ENCODE results near the gene ARFGEF2. TPM values are rescaled to one million over a fixed set of nuclear protein-coding genes. Genes with fewer than 3 reads are reported as not detected.

ARFGEF2 gene
- total RNA-seq, 1 experiment from 2014 or later: 22.2 TPM

- H3K36me3 ChIP-seq (ENCODE audit: control insufficient read depth in 1 of 2, insufficient read depth in 2 of 2, low read length in 2 of 2): peaks cover 7 to 21% of the 10 kb centered on the region in 2 experiments; a peak in 3 of 4 replicates
- RAD21 ChIA-PET (ENCODE audit: low non-redundant PET in 1 of 2, low total read pairs in 2 of 2, uncharacterized antibody in 2 of 2, unreplicated experiment in 2 of 2): no interaction called here
- intact Hi-C loops (cut with micrococcal nuclease): no loop called here
- H3K4me1 ChIP-seq (ENCODE audit: control insufficient read depth in 1 of 2, insufficient read depth in 2 of 2, low read length in 2 of 2): no peaks in the 10 kb centered on the region
- CTCF ChIA-PET: no interaction called here
- H3K9me3 ChIP-seq (ENCODE audit: control insufficient read depth in 1 of 2, insufficient read depth in 1 of 2, low read depth in 1 of 2, low read length in 2 of 2): no peaks in the 10 kb centered on the region
- H2AFZ ChIP-seq (ENCODE audit: low read depth, low read length, poor library complexity, severe bottlenecking): no peak overlapping the region
- no peak overlapping the region for H3K4me2 ChIP-seq (ENCODE audit: low read length)
- H3K9ac ChIP-seq (ENCODE audit: low read length): no peak overlapping the region
- no peaks in the 10 kb centered on the region for H4K20me1 ChIP-seq (ENCODE audit: insufficient read depth)
- POLR2A ChIA-PET: no interaction called here
- H3K9me2 ChIP-seq (ENCODE audit: insufficient read depth): no peaks in the 10 kb centered on the region
- no peak for ATAC-seq
- no peaks in the 10 kb centered on the region for H3K79me2 ChIP-seq (ENCODE audit: insufficient read depth, low read length)
- no peak overlapping the region for H3K4me3 ChIP-seq (replicated peaks in 1 of 2; ENCODE audit: low read depth in 1 of 2, low read length in 2 of 2)
- DNase-seq (ENCODE audit: low read depth, low spot score): no peak
- BruUV-seq (replicated peaks): no TSS peak
- no peak overlapping the region for H3K27ac ChIP-seq (ENCODE audit: low read depth, low read length)
- no peaks in the 10 kb centered on the region for H3K27me3 ChIP-seq (ENCODE audit: insufficient read depth, low read length)
- TF ChIP-seq SP1 (IDR thresholded peaks at IDR 0.05; ENCODE audit: low read depth): no peak
- no peak for TF ChIP-seq SRF (IDR thresholded peaks at IDR 0.05; ENCODE audit: low read depth)
- no peak for TF ChIP-seq EZH2phosphoT487 (IDR thresholded peaks at IDR 0.05; ENCODE audit: borderline replicate concordance)
- TF ChIP-seq CBX3 (IDR thresholded peaks at IDR 0.05; ENCODE audit: low read depth): no peak
- TF ChIP-seq CTCF (IDR thresholded peaks at IDR 0.05 in 2 of 3, conservative IDR thresholded peaks at IDR 0.05 in 1 of 3; ENCODE audit: borderline replicate concordance in 1 of 3, insufficient read depth in 1 of 3, low read depth in 2 of 3, low read length in 2 of 3): no peak
- no peak for TF ChIP-seq EGR1 (IDR thresholded peaks at IDR 0.05; ENCODE audit: low read depth)
- no peak for TF ChIP-seq ZBTB33 (IDR thresholded peaks at IDR 0.05; ENCODE audit: extremely low read depth, insufficient replicate concordance, low read length)
- TF ChIP-seq CEBPB (IDR thresholded peaks at IDR 0.05; ENCODE audit: low read depth): no peak
Observed at GRCh38 chr20:49006446-49006980, 85.0 kb downstream of the ARFGEF2 start.
